SK-N-SH (cell line): ENCODE data around the gene TGFBR3L. TPM values are rescaled to one million over a fixed set of nuclear protein-coding genes. Genes with fewer than 3 reads are reported as not detected.

Experiments
- CTCF ChIA-PET: fragments of 300-600, 350-600 bp; formaldehyde crosslinking; extraction: SDS; loops from one replicate; lab custom pipeline; 2021; lab: Yijun Ruan, JAX
- POLR2A ChIA-PET: fragments of 350-600 bp; sonication (Branson Sonifier 250); formaldehyde crosslinking; extraction: SDS; loops from one replicate; lab custom pipeline; 2020; ENCODE audit warnings: antibody characterized with exemption, inconsistent platforms; lab: Yijun Ruan, JAX
- DNase-seq: peaks from one replicate; pipeline ENCODE4 v3.0.0; 2012
- H2AFZ ChIP-seq: fragments of 200-600 bp; sonication (generic); 2 replicates; pipeline ENCODE4 v1.8.1; 2016; ENCODE audit warnings: antibody characterized with exemption, mild to moderate bottlenecking, low read depth
- H3F3A ChIP-seq: fragments of 200-600 bp; sonication (generic); replicated peaks from 2 replicates; pipeline ENCODE3; 2016; ENCODE audit warnings: antibody characterized with exemption, mild to moderate bottlenecking; ENCODE audit not compliant: insufficient read depth
- H3K27ac ChIP-seq, 2 experiments: fragments of 200-500 bp in 1 of 2; fragments of 200-600 bp in 1 of 2; sonication (Bioruptor generic) in 1 of 2; sonication (generic), shearing (Covaris generic) in 1 of 2; 2 replicates each; pipeline versions ENCODE4 v1.5.1 to v1.6.1; 2014 to 2016; ENCODE audit warnings: low read depth in 2 of 2, inconsistent platforms in 1 of 2, low read length in 1 of 2, mild to moderate bottlenecking in 1 of 2, mixed read lengths in 1 of 2
- H3K27me3 ChIP-seq: fragments of 200-600 bp; sonication (generic), shearing (Covaris generic); 2 replicates; pipeline ENCODE4 v1.6.1; 2016; ENCODE audit warnings: mixed run types; ENCODE audit not compliant: insufficient read depth
- H3K36me3 ChIP-seq, 2 experiments: fragments of 200-500 bp in 1 of 2; fragments of 200-600 bp in 1 of 2; sonication (Bioruptor generic) in 1 of 2; sonication (generic) in 1 of 2; replicated peaks in 1 of 2; 2 replicates each; pipeline versions ENCODE3 to v1.5.1; 2014 to 2016; ENCODE audit warnings: low read length in 1 of 2, mild to moderate bottlenecking in 1 of 2; ENCODE audit not compliant: insufficient read depth in 2 of 2, control insufficient read depth in 1 of 2
- H3K4me1 ChIP-seq, 2 experiments: fragments of 200-500 bp in 1 of 2; fragments of 200-600 bp in 1 of 2; sonication (Bioruptor generic) in 1 of 2; sonication (generic), shearing (Covaris generic) in 1 of 2; 2 replicates each; pipeline versions ENCODE4 v1.5.1 to v1.6.1; 2014 to 2016; ENCODE audit warnings: low read depth in 1 of 2, low read length in 1 of 2, mixed run types in 1 of 2; ENCODE audit not compliant: insufficient read depth in 2 of 2, control insufficient read depth in 1 of 2
- H3K4me2 ChIP-seq: fragments of 200-600 bp; sonication (generic), shearing (Covaris generic); 2 replicates; pipeline ENCODE4 v1.6.1; 2017; ENCODE audit warnings: mixed run types
- H3K4me3 ChIP-seq, 2 experiments: fragments of 200-500 bp in 1 of 2; fragments of 200-600 bp in 1 of 2; sonication (Bioruptor generic) in 1 of 2; sonication (generic), shearing (Covaris generic) in 1 of 2; 2 replicates each; pipeline versions ENCODE4 v1.5.1 to v1.8.1; 2014 to 2016; ENCODE audit warnings: low read depth in 2 of 2, inconsistent platforms in 1 of 2, low read length in 1 of 2, mild to moderate bottlenecking in 1 of 2, mixed read lengths in 1 of 2, moderate library complexity in 1 of 2
- H3K79me2 ChIP-seq: fragments of 200-600 bp; sonication (generic); 2 replicates; pipeline ENCODE4 v1.8.1; 2017; ENCODE audit warnings: mild to moderate bottlenecking; ENCODE audit not compliant: insufficient read depth
- H3K9ac ChIP-seq: fragments of 200-600 bp; sonication (generic); 2 replicates; pipeline ENCODE4 v1.6.1; 2017; ENCODE audit warnings: mixed run types
- H3K9me2 ChIP-seq: fragments of 200-600 bp; sonication (generic); 2 replicates; pipeline ENCODE4 v1.6.1; 2017; ENCODE audit warnings: mixed run types
- H3K9me3 ChIP-seq: fragments of 200-600 bp; sonication (generic); 2 replicates; pipeline ENCODE4 v1.6.1; 2017; ENCODE audit warnings: mixed run types, mild to moderate bottlenecking, moderate library complexity
- H4K20me1 ChIP-seq: fragments of 200-600 bp; sonication (generic); 2 replicates; pipeline ENCODE4 v1.6.1; 2017; ENCODE audit warnings: mild to moderate bottlenecking, mixed run types; ENCODE audit not compliant: insufficient read depth
- CHD2 ChIP-seq: fragments of 150-350 bp; IDR thresholded peaks from 2 replicates; pipeline ENCODE4 v1.6.1; 2018; ENCODE audit warnings: low read length; ENCODE audit not compliant: partially characterized antibody
- ELF1 ChIP-seq: IDR thresholded peaks from 2 replicates; pipeline ENCODE4 v1.4.0; 2012
- FOXJ3 ChIP-seq: sonication (generic); formaldehyde crosslinking; IDR thresholded peaks from 2 replicates; pipeline ENCODE4 v1.5.1; 2020; ENCODE audit warnings: mild to moderate bottlenecking, missing genetic modification reagents
- FOXM1 ChIP-seq: IDR thresholded peaks from 2 replicates; pipeline ENCODE4 v1.4.0; 2012; ENCODE audit warnings: low read depth, mild to moderate bottlenecking
- MEF2A ChIP-seq: IDR thresholded peaks from 2 replicates; pipeline ENCODE4 v1.4.0; 2012; ENCODE audit warnings: low read depth, borderline replicate concordance
- RXRA ChIP-seq: IDR thresholded peaks from 2 replicates; pipeline ENCODE4 v1.4.0; 2012; ENCODE audit warnings: low read depth, mild to moderate bottlenecking, borderline replicate concordance
- SMC3 ChIP-seq: IDR thresholded peaks from 2 replicates; pipeline ENCODE4 v1.6.1; 2012; ENCODE audit warnings: low read depth, low read length, improper control_type of control experiment
- WGBS: methylation state at CpG from one replicate; pipeline ENCODE4 v1.1.6; 2017; ENCODE audit warnings: low lambda C conversion rate; 5-methylcytosine and 5-hydroxymethylcytosine counted together
- polyA plus RNA-seq, 3 experiments: library from polyadenylated mRNA; depleted of rRNA; stranded (reverse); fragments of >200 nt; gene quantifications; 2 replicates each; pipeline ENCODE4 v1.2.3, GENCODE V29; 2012
- TF ChIP-seq, protein P1 (sequence below): IDR thresholded peaks from 2 replicates; pipeline ENCODE4 v1.6.1; 2012; ENCODE audit warnings: mild to moderate bottlenecking, low read depth, low read length, moderate library complexity
- TF ChIP-seq, protein P2 (sequence below): fragments of 200-600 bp; sonication (generic); IDR thresholded peaks from 2 replicates; pipeline ENCODE4 v1.6.1; 2017; ENCODE audit warnings: antibody characterized with exemption, mild to moderate bottlenecking, moderate library complexity

Gene TGFBR3L
- polyA plus RNA-seq, 1 of the 3 experiments (the other 2 are of a cell fraction): 0.87 TPM

DNA sequence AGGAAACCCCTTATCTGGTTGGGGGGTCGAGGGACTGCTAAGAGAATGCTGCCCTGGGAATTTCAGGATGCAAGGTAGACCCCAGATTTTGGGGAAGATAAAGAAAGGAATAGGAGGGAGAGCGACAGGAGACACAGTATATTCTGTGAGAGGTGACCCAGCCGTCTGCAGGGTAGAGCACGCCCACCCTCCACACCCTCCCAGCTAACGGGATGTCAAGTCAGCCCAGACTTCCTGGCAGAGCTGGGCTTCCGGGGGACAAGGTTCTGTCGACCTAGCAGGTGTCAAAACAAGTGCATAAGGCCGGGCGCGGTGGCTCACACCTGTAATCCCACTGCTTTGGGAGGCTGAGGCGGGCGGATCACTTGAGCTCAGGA is 39.7 kb upstream of the TGFBR3L start (continued):
- TF ChIP-seq, protein P1, sequence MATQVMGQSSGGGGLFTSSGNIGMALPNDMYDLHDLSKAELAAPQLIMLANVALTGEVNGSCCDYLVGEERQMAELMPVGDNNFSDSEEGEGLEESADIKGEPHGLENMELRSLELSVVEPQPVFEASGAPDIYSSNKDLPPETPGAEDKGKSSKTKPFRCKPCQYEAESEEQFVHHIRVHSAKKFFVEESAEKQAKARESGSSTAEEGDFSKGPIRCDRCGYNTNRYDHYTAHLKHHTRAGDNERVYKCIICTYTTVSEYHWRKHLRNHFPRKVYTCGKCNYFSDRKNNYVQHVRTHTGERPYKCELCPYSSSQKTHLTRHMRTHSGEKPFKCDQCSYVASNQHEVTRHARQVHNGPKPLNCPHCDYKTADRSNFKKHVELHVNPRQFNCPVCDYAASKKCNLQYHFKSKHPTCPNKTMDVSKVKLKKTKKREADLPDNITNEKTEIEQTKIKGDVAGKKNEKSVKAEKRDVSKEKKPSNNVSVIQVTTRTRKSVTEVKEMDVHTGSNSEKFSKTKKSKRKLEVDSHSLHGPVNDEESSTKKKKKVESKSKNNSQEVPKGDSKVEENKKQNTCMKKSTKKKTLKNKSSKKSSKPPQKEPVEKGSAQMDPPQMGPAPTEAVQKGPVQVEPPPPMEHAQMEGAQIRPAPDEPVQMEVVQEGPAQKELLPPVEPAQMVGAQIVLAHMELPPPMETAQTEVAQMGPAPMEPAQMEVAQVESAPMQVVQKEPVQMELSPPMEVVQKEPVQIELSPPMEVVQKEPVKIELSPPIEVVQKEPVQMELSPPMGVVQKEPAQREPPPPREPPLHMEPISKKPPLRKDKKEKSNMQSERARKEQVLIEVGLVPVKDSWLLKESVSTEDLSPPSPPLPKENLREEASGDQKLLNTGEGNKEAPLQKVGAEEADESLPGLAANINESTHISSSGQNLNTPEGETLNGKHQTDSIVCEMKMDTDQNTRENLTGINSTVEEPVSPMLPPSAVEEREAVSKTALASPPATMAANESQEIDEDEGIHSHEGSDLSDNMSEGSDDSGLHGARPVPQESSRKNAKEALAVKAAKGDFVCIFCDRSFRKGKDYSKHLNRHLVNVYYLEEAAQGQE: no peak
- TF ChIP-seq ELF1 (no peak), FOXJ3 (CRISPR knock-in tag) (no peak)

DNA sequence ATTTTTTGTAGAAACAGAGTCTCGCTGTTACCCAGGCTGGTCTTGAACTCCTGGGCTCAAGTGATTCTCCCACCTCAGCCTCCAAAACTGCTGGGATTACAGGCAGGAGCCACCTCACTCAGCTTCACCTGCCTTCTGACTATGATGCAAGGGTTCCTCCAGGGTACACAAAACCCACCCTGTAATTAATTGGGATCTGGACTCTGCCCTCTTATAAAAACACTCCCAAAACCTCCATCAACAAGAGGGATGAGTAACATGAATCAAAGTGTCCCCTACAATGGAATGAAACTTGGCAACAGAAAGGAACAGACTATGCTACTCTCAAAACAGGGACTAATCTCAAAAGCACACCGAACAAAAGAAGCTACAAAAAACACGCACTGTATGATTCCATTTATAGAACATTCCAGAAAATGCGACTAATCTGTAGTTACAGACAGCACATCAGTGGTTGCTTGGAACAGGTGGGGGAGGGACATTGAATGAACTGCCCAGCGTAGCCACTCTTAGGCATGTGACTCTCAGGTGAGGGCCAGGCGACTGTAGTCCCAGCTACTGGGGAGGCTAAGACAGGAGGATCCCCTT is 37.3 kb upstream of the TGFBR3L start:
- TF ChIP-seq FOXM1 (no peak), CHD2 (no peak), MEF2A (no peak), SMC3 (no peak), RXRA (no peak)
- TF ChIP-seq, protein P2, sequence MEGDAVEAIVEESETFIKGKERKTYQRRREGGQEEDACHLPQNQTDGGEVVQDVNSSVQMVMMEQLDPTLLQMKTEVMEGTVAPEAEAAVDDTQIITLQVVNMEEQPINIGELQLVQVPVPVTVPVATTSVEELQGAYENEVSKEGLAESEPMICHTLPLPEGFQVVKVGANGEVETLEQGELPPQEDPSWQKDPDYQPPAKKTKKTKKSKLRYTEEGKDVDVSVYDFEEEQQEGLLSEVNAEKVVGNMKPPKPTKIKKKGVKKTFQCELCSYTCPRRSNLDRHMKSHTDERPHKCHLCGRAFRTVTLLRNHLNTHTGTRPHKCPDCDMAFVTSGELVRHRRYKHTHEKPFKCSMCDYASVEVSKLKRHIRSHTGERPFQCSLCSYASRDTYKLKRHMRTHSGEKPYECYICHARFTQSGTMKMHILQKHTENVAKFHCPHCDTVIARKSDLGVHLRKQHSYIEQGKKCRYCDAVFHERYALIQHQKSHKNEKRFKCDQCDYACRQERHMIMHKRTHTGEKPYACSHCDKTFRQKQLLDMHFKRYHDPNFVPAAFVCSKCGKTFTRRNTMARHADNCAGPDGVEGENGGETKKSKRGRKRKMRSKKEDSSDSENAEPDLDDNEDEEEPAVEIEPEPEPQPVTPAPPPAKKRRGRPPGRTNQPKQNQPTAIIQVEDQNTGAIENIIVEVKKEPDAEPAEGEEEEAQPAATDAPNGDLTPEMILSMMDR: no peak
- H3K9me2 ChIP-seq: no peaks in the 10 kb centered on the region
- no peak for DNase-seq
- H3K27ac ChIP-seq: no peak overlapping the region
- H3K79me2 ChIP-seq: no peaks in the 10 kb centered on the region
- H3K4me3 ChIP-seq: no peak overlapping the region
- ChIA-PET CTCF (interaction anchor here (1.4 kb wide), 2 partner anchors 13 to 26 kb away, joined by 3 to 4 read pairs; partner anchors contain the start of gene MAP2K7), POLR2A (no interaction called here)
- H3K4me2 ChIP-seq: no peak overlapping the region
- no peaks in the 10 kb centered on the region for H3K27me3 ChIP-seq
- H3K36me3 ChIP-seq: no peaks in the 10 kb centered on the region
- H3K4me1 ChIP-seq: peaks cover 0 to 14% of the 10 kb centered on the region in 2 experiments; a peak in 1 of 4 replicates
- H4K20me1 ChIP-seq: no peaks in the 10 kb centered on the region
- no peaks in the 10 kb centered on the region for H3F3A ChIP-seq
- H3K9me3 ChIP-seq: no peaks in the 10 kb centered on the region
- no peak overlapping the region for H3K9ac ChIP-seq
- WGBS: 75% methylated on average over 6 of the region's 6 CpGs
- no peak overlapping the region for H2AFZ ChIP-seq
